Stimulated activated CD8-positive, alpha-beta memory T cell treated with anti-CD3 and anti-CD28 coated beads, Interleukin-7, amount 100 ng/mL, for 4 hours (primary cell): ENCODE results near the gene HBA1.
"Not testable (repeated sequence)": the region's sequence is repeated elsewhere in the genome, so short reads cannot be mapped to it uniquely, and the experiment has no call there.

Source experiments
- DNase-seq, 2 donors: peaks; one replicate each; pipeline ENCODE4 v3.0.0-alpha.2; 2020; ENCODE audit warnings: low read depth in 2 of 2

The HBA1 gene

GRCh38 chr16:159136-159849, 17.2 kb upstream of the HBA1 start:
- DNase-seq, result no peak

DNA sequence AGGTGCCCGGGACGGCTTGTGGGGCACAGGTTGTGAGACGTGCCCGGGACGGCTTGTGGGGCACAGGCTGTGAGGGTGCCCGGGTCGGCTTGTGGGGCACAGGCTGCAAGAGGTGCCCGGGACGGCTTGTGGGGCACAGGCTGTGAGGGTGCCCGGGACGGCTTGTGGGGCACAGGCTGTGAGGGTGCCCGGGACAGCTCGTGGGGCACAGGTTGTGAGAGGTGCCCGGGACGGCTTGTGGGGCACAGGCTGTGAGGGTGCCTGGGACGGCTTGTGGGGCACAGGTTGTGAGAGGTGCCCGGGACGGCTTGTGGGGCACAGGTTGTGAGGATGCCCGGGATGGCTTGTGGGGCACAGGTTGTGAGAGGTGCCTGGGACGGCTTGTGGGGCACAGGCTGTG, 16.2 kb upstream of the HBA1 start:
- DNase-seq, result not testable (repeated sequence)

GRCh38 chr16:160691-161190, 15.7 kb upstream of the HBA1 start:
- no peak for DNase-seq

- no peak for DNase-seq
Observed at GRCh38 chr16:162271-162991, 14.0 kb upstream of the HBA1 start.

- DNase-seq, result not testable (repeated sequence)
Observed at GRCh38 chr16:163139-163538, 13.3 kb upstream of the HBA1 start.

DNA sequence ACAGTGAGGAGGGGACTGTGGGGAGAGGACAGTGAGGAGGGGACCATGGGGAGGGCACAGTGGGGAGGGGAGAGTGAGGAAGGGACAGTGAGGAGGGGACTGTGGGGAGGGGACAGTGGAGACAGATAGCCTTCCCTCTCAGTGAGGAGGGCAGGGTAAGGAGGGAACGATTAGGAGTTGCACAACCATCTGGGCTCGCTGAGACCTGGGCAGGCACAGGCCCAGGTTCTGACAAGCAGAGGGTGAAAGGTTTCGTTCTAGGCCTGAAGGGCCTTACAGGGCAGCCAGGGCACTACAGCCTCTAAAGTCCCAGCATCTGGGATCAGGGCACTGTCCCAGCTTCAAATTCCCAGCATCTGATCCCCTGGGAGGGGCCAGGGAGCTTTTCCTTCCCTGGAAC, 12.8 kb upstream of the HBA1 start:
- not testable (repeated sequence) for DNase-seq

DNA sequence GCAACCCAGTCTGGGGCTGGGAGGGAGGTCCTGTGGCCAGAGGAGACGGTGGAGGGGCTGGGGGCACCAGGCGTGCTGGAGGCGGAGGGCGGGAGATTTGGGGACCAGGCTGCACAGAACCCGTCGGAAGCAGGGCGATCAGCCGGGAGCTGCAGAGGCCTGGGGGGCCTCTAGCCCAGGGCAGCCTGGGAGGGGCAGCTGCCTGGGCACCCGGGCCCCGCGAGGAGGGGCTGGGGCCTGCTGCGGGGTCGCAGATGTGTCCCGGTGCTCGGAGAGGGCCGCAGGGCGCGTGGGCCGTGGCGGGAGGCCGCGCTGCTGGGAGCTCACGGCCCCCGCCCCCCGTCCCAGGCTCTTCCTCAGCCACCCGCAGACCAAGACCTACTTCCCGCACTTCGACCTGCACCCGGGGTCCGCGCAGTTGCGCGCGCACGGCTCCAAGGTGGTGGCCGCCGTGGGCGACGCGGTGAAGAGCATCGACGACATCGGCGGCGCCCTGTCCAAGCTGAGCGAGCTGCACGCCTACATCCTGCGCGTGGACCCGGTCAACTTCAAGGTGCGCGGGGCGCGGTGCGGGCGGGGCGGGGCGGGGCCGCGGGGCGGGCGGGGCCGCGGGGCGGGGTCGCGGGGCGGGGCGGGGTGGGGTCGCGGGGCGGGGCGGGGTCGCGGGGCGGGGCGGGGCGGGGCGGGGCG, 12.2 kb upstream of the HBA1 start:
- not testable (repeated sequence) for DNase-seq

GRCh38 chr16:164827-165538, 11.5 kb upstream of the HBA1 start:
- no peak for DNase-seq

DNA sequence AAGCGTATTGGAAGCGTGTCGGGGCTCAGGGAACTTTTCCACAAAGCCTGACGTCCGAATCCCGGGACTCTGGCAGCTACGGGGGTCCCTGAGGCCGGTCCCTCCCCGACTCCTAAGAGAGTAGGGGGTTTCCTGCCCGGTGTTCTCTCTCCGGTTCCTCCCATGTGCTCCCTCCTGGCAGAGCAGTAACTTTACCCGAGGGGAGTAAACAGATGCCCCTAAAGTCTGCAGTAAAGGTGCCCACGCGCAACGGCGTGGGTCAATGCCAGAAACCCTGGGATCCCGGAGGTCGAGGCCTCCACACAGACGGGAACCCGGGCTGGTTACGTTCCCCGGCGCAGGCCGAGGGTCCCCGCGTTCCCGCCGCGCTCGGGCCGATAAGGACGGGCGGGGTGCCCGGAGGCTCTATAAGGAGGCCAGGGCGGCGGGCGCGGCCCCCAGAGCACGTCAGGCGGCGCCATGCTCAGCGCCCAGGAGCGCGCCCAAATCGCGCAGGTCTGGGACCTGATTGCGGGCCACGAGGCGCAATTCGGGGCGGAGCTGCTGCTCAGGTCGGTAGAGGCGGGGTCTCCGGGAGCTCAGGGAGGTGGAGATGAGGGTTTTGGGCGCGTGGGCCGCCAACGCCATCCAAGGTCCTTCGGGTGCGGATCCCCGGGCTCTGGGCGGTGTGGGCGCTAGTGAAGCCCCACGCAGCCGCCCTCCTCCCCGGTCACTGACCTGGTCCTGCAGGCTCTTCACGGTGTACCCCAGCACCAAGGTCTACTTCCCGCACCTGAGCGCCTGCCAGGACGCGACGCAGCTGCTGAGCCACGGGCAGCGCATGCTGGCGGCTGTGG, 10.7 kb upstream of the HBA1 start, which contains the start of gene HBM:
Gene HBM, plus strand, starts transcription at position 440 of the 836 bp plus-strand sequence. Its CDS starts 20 bp downstream, at position 460.
- DNase-seq, result no peak

GRCh38 chr16:166375-167121, 9.9 kb upstream of the HBA1 start:
- DNase-seq, result no peak

DNA sequence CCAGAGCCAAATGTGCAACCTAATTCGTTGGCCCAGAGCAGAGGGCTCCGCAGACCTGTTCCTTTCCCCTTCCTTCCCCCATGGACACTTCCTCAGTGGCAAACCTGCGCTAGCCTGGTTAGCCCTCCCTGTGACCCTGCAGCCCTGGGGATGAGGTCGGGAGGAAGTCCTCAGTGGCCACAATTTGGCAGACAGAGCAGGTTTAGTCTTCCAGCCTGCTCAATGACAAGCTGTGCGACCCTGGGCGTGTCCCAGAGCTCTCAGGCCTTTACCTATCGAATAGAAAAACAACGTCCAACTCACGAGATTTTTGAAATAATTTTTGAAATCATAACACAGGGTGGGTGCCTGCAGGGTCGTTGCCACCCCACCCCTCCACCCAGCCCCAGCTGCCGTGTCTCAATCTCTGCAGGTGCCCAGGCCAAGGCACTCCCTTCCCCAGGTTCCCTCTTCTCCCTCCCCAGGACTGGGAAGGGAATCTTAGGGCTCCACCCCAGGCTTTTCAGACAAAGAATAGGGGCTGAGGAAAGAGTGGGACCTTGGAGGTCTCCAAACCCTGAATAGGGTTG, 9.3 kb upstream of the HBA1 start:
- DNase-seq, result no peak

- DNase-seq, result no peak
Observed at GRCh38 chr16:168424-168823, 8.1 kb upstream of the HBA1 start.

- no peak for DNase-seq
Observed at GRCh38 chr16:169014-169413, 7.5 kb upstream of the HBA1 start.

DNA sequence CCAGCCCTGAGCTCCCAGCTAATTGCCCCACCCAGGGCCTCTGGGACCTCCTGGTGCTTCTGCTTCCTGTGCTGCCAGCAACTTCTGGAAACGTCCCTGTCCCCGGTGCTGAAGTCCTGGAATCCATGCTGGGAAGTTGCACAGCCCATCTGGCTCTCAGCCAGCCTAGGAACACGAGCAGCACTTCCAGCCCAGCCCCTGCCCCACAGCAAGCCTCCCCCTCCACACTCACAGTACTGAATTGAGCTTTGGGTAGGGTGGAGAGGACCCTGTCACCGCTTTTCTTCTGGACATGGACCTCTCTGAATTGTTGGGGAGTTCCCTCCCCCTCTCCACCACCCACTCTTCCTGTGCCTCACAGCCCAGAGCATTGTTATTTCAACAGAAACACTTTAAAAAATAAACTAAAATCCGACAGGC, 6.4 kb upstream of the HBA1 start:
- DNase-seq, result not testable (repeated sequence)

DNA sequence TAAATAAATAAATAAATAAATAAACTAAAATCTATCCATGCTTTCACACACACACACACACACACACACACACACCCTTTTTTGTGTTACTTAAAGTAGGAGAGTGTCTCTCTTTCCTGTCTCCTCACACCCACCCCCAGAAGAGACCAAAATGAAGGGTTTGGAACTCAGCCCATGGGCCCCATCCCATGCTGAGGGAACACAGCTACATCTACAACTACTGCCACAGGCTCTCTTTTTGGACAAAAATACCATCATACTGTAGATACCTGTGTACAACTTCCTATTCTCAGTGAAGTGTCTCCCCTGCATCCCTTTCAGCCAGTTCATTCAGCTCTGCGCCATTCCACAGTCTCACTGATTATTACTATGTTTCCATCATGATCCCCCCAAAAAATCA, 5.7 kb upstream of the HBA1 start:
- DNase-seq, result no peak

DNA sequence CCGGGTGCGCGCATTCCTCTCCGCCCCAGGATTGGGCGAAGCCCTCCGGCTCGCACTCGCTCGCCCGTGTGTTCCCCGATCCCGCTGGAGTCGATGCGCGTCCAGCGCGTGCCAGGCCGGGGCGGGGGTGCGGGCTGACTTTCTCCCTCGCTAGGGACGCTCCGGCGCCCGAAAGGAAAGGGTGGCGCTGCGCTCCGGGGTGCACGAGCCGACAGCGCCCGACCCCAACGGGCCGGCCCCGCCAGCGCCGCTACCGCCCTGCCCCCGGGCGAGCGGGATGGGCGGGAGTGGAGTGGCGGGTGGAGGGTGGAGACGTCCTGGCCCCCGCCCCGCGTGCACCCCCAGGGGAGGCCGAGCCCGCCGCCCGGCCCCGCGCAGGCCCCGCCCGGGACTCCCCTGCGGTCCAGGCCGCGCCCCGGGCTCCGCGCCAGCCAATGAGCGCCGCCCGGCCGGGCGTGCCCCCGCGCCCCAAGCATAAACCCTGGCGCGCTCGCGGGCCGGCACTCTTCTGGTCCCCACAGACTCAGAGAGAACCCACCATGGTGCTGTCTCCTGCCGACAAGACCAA, 4.0 kb upstream of the HBA1 start, which contains the start of gene HBA2:
Gene HBA2, plus strand, starts transcription at position 503 of the 568 bp plus-strand sequence. Its CDS starts 37 bp downstream, at position 540.
- not testable (repeated sequence) for DNase-seq

DNA sequence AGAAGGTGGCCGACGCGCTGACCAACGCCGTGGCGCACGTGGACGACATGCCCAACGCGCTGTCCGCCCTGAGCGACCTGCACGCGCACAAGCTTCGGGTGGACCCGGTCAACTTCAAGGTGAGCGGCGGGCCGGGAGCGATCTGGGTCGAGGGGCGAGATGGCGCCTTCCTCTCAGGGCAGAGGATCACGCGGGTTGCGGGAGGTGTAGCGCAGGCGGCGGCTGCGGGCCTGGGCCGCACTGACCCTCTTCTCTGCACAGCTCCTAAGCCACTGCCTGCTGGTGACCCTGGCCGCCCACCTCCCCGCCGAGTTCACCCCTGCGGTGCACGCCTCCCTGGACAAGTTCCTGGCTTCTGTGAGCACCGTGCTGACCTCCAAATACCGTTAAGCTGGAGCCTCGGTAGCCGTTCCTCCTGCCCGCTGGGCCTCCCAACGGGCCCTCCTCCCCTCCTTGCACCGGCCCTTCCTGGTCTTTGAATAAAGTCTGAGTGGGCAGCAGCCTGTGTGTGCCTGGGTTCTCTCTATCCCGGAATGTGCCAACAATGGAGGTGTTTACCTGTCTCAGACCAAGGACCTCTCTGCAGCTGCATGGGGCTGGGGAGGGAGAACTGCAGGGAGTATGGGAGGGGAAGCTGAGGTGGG, 3.1 kb upstream of the HBA1 start:
- DNase-seq, result not testable (repeated sequence)

- not testable (repeated sequence) for DNase-seq
Observed at GRCh38 chr16:173928-174769, 2.3 kb upstream of the HBA1 start.
